ENCODE data around the gene GRIN1.

DNA sequence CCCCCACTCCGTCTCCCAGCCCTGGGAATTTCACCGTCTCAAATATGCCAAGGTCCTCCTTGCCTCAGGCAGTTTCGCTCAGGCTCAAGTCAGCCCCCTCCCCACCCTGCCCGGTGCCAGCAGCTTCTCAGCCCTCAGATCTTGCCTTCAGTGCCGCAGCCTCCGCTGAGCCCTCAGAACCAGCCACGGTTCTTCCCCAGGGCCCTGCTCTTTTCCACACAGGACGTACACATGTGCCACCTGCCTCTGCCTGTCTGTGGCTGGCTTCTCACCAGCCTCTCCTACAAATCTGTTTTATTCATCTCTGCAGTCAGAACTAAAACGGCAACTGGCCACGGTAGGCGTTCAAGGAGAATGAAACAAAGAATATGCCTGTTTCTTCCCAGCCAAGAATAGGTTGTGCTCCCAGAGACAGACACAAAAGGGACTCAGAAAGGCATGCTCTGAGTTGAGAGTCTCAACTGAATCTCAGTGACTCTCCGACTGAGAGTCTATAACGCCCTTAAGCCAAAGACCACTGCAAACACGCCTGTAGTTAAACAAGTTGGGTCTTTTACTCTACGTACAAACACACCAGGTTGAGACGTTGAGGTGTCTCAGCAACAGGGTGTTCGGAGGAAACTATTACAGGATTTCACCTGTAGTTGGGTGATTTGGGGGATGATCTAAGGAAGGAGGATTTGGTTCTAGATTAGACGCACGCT is 10.6 kb upstream of the GRIN1 start:
- TF ChIP-seq CTCF (IDR thresholded peaks at IDR 0.05) (no peak), POLR2A (IDR thresholded peaks at IDR 0.05; ENCODE audit: low read depth) (no peak), POLR2AphosphoS5 (IDR thresholded peaks at IDR 0.05) (no peak), EP300 (IDR thresholded peaks at IDR 0.05) (no peak)

Data from esophagus muscularis mucosa (tissue), 4 donors.